GM12878 (cell line): ENCODE results near the gene FKBP2. TPM values are rescaled to one million over a fixed set of nuclear protein-coding genes. Genes with fewer than 3 reads are reported as not detected.
A peak's percentile ranks its signal among the peaks of the same experiment; 100 is the strongest.

Experiments used
- ATF7 ChIP-seq: fragments of 450-650 bp; IDR thresholded peaks from 2 replicates; pipeline ENCODE4 v1.6.1; 2016; ENCODE audit warnings: low read depth, mild to moderate bottlenecking
- BCLAF1 ChIP-seq: fragments of 450-650 bp; IDR thresholded peaks from 2 replicates; pipeline ENCODE4 v1.6.1; 2017; ENCODE audit warnings: antibody characterized with exemption, mild to moderate bottlenecking, moderate library complexity
- BHLHE40 ChIP-seq, 2 experiments: fragments of 450-650 bp in 1 of 2; IDR thresholded peaks; 2 replicates each; pipeline ENCODE4 v1.6.1; 2011 to 2017; ENCODE audit warnings: low read depth in 2 of 2, borderline replicate concordance in 1 of 2, improper control_type of control experiment in 1 of 2, low read length in 1 of 2, mild to moderate bottlenecking in 1 of 2
- CEBPB ChIP-seq, 2 experiments: fragments of 150-350 bp in 1 of 2; IDR thresholded peaks; 2 replicates each; pipeline ENCODE4 v1.6.1; 2012 to 2014; ENCODE audit warnings: low read depth in 2 of 2, low read length in 2 of 2, borderline replicate concordance in 1 of 2, inconsistent platforms in 1 of 2
- FOXM1 ChIP-seq: IDR thresholded peaks from 2 replicates; pipeline ENCODE4 v1.6.1; 2012; ENCODE audit warnings: low read depth, mild to moderate bottlenecking, inconsistent platforms, low read length, moderate library complexity
- GABPA ChIP-seq: IDR thresholded peaks from 2 replicates; pipeline ENCODE4 v1.6.1; 2014; ENCODE audit warnings: antibody characterized with exemption, low read depth, mild to moderate bottlenecking, inconsistent platforms
- HDAC6 ChIP-seq: fragments of 200-600 bp; sonication (generic); IDR thresholded peaks from one replicate; pipeline ENCODE4 v1.8.0; 2017; ENCODE audit warnings: antibody characterized with exemption; ENCODE audit not compliant: unreplicated experiment
- NBN ChIP-seq: fragments of 450-650 bp; IDR thresholded peaks from 2 replicates; pipeline ENCODE4 v1.6.1; 2016
- NR2F1 ChIP-seq: fragments of 450-650 bp; conservative IDR thresholded peaks from 2 replicates; pipeline ENCODE4 v1.6.1; 2017; ENCODE audit warnings: mild to moderate bottlenecking
- PAX5 ChIP-seq: IDR thresholded peaks from 2 replicates; pipeline ENCODE4 v1.6.1; 2011; ENCODE audit warnings: low read depth, low read length, borderline replicate concordance
- RAD51 ChIP-seq: fragments of 450-650 bp; IDR thresholded peaks from 2 replicates; pipeline ENCODE4 v1.6.1; 2016; ENCODE audit warnings: moderate library complexity, mild to moderate bottlenecking, inconsistent platforms
- SPI1 ChIP-seq: IDR thresholded peaks from 2 replicates; pipeline ENCODE4 v1.6.1; 2011; ENCODE audit warnings: low read depth, mild to moderate bottlenecking, low read length, moderate library complexity, borderline replicate concordance; ENCODE audit not compliant: insufficient read depth
- SRF ChIP-seq, 2 experiments: IDR thresholded peaks; 2 replicates each; pipeline ENCODE4 v1.6.1; 2011; ENCODE audit warnings: low read depth in 2 of 2, low read length in 2 of 2, mild to moderate bottlenecking in 1 of 2, moderate library complexity in 1 of 2
- SUZ12 ChIP-seq: fragments of 200-600 bp; sonication (generic); IDR thresholded peaks from one replicate; pipeline ENCODE4 v1.6.1; 2018; ENCODE audit warnings: antibody characterized with exemption, mild to moderate bottlenecking; ENCODE audit not compliant: unreplicated experiment
- TCF7 ChIP-seq: IDR thresholded peaks from 2 replicates; pipeline ENCODE4 v1.6.1; 2014; ENCODE audit warnings: antibody characterized with exemption, borderline replicate concordance
- ZBED1 ChIP-seq: IDR thresholded peaks from 2 replicates; pipeline ENCODE4 v1.6.1; 2016; ENCODE audit warnings: borderline replicate concordance
- ZNF217 ChIP-seq: fragments of 450-650 bp; IDR thresholded peaks from 2 replicates; pipeline ENCODE4 v1.6.1; 2017; ENCODE audit warnings: antibody characterized with exemption, mild to moderate bottlenecking
- ZNF687 ChIP-seq: fragments of 450-650 bp; IDR thresholded peaks from 2 replicates; pipeline ENCODE4 v1.6.1; 2017; ENCODE audit warnings: mild to moderate bottlenecking, moderate library complexity
- polyA plus RNA-seq, 11 experiments: library from polyadenylated mRNA; depleted of rRNA in 4 of 11; unstranded in 6 of 11; stranded (reverse) in 5 of 11; fragments of >200 nt; fragmentation: Nextera tagmentation in 4 of 11; fragmentation: Illumina TruSeq in 1 of 11; extraction: Ambion mirVana in 4 of 11; extraction: Trizol in 1 of 11; gene quantifications; 1 replicate in 1 of 11; 2 replicates in 10 of 11; pipeline versions ENCODE4 v1.2.1 to v1.2.3, GENCODE V29; 2011 to 2016; ENCODE audit warnings: inconsistent platforms in 2 of 11, missing spikeins in 2 of 11, low read depth in 1 of 11
- total RNA-seq, 4 experiments: library from RNA; depleted of rRNA in 3 of 4; stranded (reverse); fragments of >200 nt in 3 of 4; fragmentation: Illumina TruSeq in 1 of 4; extraction: Trizol in 1 of 4; gene quantifications; 2 replicates each; pipeline versions ENCODE4 v1.2.1 to v1.2.3, GENCODE V29; 2013 to 2021
- TF ChIP-seq, protein P1 (sequence below): fragments of 450-650 bp; IDR thresholded peaks from 2 replicates; pipeline ENCODE4 v1.6.1; 2014; ENCODE audit warnings: mild to moderate bottlenecking
- TF ChIP-seq, protein P2 (sequence below): fragments of 450-650 bp; IDR thresholded peaks from 2 replicates; pipeline ENCODE4 v1.6.1; 2017; ENCODE audit warnings: borderline replicate concordance

FKBP2 gene
- total and polyA plus RNA-seq, 10 of the 15 experiments (the other 5 are each of a cell fraction or from before 2014, with no cell fraction given), result 1.8 to 99.7 (median 39.5) TPM

GRCh38 chr11:64239662-64240434 lies 1.0 kb upstream of the FKBP2 start (continued):
- TF ChIP-seq, protein P1, sequence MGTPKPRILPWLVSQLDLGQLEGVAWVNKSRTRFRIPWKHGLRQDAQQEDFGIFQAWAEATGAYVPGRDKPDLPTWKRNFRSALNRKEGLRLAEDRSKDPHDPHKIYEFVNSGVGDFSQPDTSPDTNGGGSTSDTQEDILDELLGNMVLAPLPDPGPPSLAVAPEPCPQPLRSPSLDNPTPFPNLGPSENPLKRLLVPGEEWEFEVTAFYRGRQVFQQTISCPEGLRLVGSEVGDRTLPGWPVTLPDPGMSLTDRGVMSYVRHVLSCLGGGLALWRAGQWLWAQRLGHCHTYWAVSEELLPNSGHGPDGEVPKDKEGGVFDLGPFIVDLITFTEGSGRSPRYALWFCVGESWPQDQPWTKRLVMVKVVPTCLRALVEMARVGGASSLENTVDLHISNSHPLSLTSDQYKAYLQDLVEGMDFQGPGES, result no peak
- TF ChIP-seq SRF (IDR thresholded peaks at IDR 0.05; ENCODE audit: low read depth in 2 of 2, low read length in 2 of 2), result no peak
- no peak for TF ChIP-seq RAD51
- TF ChIP-seq NR2F1, result peak; percentile 18
- no peak for TF ChIP-seq FOXM1
- TF ChIP-seq GABPA, result no peak
- peak; percentile 70 for TF ChIP-seq ZNF687
- TF ChIP-seq HDAC6, result no peak
- peak; percentile 78 for TF ChIP-seq PAX5
- no peak for TF ChIP-seq ZNF217
- TF ChIP-seq CEBPB (IDR thresholded peaks at IDR 0.05; ENCODE audit: borderline replicate concordance in 1 of 2, low read depth in 2 of 2, low read length in 2 of 2), result no peak
- TF ChIP-seq SUZ12, result no peak
- TF ChIP-seq ATF7, result peak; percentile 71; the same call in 1 of the 2 replicates
- TF ChIP-seq BHLHE40 (IDR thresholded peaks at IDR 0.05; ENCODE audit: borderline replicate concordance in 1 of 2, low read depth in 2 of 2, low read length in 1 of 2), result peak; percentile 42 to 69
- TF ChIP-seq ZBED1, result no peak
- TF ChIP-seq, protein P2, sequence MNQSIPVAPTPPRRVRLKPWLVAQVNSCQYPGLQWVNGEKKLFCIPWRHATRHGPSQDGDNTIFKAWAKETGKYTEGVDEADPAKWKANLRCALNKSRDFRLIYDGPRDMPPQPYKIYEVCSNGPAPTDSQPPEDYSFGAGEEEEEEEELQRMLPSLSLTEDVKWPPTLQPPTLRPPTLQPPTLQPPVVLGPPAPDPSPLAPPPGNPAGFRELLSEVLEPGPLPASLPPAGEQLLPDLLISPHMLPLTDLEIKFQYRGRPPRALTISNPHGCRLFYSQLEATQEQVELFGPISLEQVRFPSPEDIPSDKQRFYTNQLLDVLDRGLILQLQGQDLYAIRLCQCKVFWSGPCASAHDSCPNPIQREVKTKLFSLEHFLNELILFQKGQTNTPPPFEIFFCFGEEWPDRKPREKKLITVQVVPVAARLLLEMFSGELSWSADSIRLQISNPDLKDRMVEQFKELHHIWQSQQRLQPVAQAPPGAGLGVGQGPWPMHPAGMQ, result no peak
- no peak for TF ChIP-seq NBN
- peak; percentile 85 for TF ChIP-seq SPI1
- TF ChIP-seq TCF7, result no peak
- TF ChIP-seq BCLAF1, result no peak
